Type B pancreatic cell (in vitro differentiated cells): ENCODE data around the gene CCDC85B. TPM values are rescaled to one million over a fixed set of nuclear protein-coding genes. Genes with fewer than 3 reads are reported as not detected.

ENCODE experiments used
- DNase-seq: peaks from one replicate; pipeline ENCODE4 v3.0.0; 2021; ENCODE audit warnings: mixed read lengths; ENCODE audit not compliant: unreplicated experiment; ENCODE audit errors: extremely low spot score
- H3K27ac Mint-ChIP-seq: 2 replicates; pipeline ENCODE4 v1.8.0; 2021; ENCODE audit warnings: mild to moderate bottlenecking, mixed read lengths
- H3K27me3 Mint-ChIP-seq: 2 replicates; pipeline ENCODE4 v1.8.0; 2021; ENCODE audit warnings: mixed read lengths
- H3K36me3 Mint-ChIP-seq: 2 replicates; pipeline ENCODE4 v1.8.0; 2021; ENCODE audit warnings: mixed read lengths
- H3K4me1 Mint-ChIP-seq: one replicate; pipeline ENCODE4 v1.8.0; 2021; ENCODE audit warnings: mixed read lengths; ENCODE audit not compliant: unreplicated experiment
- H3K4me3 Mint-ChIP-seq: 2 replicates; pipeline ENCODE4 v1.8.0; 2021; ENCODE audit warnings: mild to moderate bottlenecking, mixed read lengths
- H3K9me3 Mint-ChIP-seq: 2 replicates; pipeline ENCODE4 v1.8.0; 2021; ENCODE audit warnings: mixed read lengths
- total RNA-seq: library from RNA; stranded (reverse); gene quantifications from 2 replicates; pipeline ENCODE4 v1.2.1, GENCODE V29; 2021; ENCODE audit warnings: low replicate concordance
- TF ChIP-seq, protein P1 (sequence below): fragments of 200-600 bp; sonication (generic); conservative IDR thresholded peaks from 2 replicates; pipeline ENCODE4 v1.5.0; 2021; ENCODE audit warnings: antibody characterized with exemption, mild to moderate bottlenecking

CCDC85B gene
- total RNA-seq, 1 donor from 2014 or later: 14.3 TPM

GRCh38 chr11:65861533-65862183, 28.8 kb upstream of the CCDC85B start:
- H3K27me3 Mint-ChIP-seq: no peaks in the 10 kb centered on the region
- no peak for DNase-seq

DNA sequence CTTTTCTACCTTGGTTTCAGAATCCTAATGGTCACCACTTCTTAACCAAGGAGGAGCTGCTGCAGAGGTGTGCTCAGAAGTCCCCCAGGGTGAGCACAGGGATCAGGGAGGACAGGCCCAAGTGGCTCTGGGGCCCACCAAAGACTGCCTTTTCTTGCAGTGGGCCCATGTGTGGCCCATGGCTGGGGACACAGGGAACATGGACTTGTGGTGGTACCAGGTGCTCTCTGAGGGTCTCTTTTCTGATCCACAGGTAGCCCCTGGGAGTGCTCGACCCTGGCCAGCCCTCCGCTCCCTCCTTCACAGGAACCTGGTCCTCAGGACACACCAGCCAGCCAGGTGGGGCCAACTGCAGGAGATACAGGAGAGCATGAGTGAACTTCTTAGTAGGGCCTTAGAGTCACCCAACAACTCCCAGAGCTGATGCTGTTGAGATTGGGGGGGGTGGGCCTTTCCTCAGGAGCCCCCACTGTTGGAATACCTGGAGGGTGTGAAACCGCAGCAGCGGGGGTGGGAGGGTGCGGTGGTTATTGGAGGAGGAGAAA, 28.2 kb upstream of the CCDC85B start:
- Mint-ChIP-seq H3K36me3 (peaks cover 4% of the 10 kb centered on the region), H3K4me3 (peak overlapping the region; percentile 68), H3K27me3 (no peaks in the 10 kb centered on the region), H3K9me3 (no peaks in the 10 kb centered on the region), H3K4me1 (peaks cover 15% of the 10 kb centered on the region), H3K27ac (peak overlapping the region; percentile 71)
- no peak for DNase-seq
- TF ChIP-seq, protein P1, sequence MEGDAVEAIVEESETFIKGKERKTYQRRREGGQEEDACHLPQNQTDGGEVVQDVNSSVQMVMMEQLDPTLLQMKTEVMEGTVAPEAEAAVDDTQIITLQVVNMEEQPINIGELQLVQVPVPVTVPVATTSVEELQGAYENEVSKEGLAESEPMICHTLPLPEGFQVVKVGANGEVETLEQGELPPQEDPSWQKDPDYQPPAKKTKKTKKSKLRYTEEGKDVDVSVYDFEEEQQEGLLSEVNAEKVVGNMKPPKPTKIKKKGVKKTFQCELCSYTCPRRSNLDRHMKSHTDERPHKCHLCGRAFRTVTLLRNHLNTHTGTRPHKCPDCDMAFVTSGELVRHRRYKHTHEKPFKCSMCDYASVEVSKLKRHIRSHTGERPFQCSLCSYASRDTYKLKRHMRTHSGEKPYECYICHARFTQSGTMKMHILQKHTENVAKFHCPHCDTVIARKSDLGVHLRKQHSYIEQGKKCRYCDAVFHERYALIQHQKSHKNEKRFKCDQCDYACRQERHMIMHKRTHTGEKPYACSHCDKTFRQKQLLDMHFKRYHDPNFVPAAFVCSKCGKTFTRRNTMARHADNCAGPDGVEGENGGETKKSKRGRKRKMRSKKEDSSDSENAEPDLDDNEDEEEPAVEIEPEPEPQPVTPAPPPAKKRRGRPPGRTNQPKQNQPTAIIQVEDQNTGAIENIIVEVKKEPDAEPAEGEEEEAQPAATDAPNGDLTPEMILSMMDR: no peak

More at GRCh38 chr11:65861533-65862183, 28.8 kb upstream of the CCDC85B start:
- peak overlapping the region; percentile 90 for H3K4me3 Mint-ChIP-seq
- H3K4me1 Mint-ChIP-seq: peaks cover 16% of the 10 kb centered on the region
- peaks cover 7% of the 10 kb centered on the region for H3K36me3 Mint-ChIP-seq
- peak overlapping the region; percentile 97 for H3K27ac Mint-ChIP-seq
- TF ChIP-seq, protein P1: no peak
- no peaks in the 10 kb centered on the region for H3K9me3 Mint-ChIP-seq

- peaks cover 21% of the 10 kb centered on the region for H3K4me1 Mint-ChIP-seq
- peaks cover 4% of the 10 kb centered on the region for H3K36me3 Mint-ChIP-seq
- peak overlapping the region; percentile 68 for H3K4me3 Mint-ChIP-seq
- peak overlapping the region; percentile 71 for H3K27ac Mint-ChIP-seq
- no peaks in the 10 kb centered on the region for H3K9me3 Mint-ChIP-seq
- TF ChIP-seq, protein P1: no peak
- H3K27me3 Mint-ChIP-seq: no peaks in the 10 kb centered on the region
- no peak for DNase-seq
Observed at GRCh38 chr11:65862941-65863888, 27.3 kb upstream of the CCDC85B start.

DNA sequence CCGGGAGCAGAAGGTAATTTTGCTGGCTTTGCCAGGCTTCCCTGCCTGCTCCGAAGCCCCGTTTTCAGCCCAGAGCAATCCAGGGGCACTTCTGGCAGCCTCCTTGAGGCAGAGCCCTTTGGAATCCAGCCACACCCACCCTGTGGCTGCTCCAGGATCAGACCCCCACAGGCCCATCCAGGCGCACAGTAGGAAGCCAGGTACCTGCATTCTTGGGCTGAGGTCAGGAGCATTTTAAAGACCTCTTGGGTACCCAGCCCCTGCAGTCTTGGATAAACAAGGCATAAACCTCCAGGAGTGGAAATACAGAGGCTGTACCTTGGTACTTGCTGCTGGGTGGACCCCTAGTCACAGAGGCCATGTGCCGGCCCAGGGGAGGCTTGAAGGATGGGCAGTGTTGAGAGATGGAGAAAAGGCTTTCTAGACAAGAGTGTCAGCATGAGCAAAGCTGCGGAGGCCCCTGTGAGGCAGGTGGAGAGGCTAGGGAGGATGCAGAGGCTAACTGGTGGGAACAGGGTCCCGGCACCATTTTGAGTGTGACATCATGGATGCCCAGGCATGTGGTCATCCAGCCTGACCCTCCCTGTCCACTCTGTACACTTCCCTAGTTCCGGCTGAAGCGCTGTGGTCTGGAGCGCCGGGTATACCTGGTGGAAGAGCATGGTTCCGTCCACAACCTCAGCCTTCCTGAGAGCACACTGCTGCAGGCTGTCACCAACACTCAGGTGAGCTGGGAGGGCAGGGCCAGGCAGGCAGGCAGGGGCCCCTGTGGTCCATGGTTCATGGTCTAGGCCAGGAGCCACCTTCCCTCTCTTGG, 26.4 kb upstream of the CCDC85B start:
- Mint-ChIP-seq H3K27me3 (no peaks in the 10 kb centered on the region), H3K9me3 (no peaks in the 10 kb centered on the region), H3K4me3 (no peak overlapping the region), H3K36me3 (peaks cover 4% of the 10 kb centered on the region), H3K27ac (no peak overlapping the region), H3K4me1 (peaks cover 21% of the 10 kb centered on the region)
- no peak for DNase-seq
- TF ChIP-seq, protein P1: no peak
